Activated B cell treated with CpG ODN at 0.5 μM for 24 hours (primary cell): ENCODE results near the gene AMFR. TPM values are rescaled to one million over a fixed set of nuclear protein-coding genes. Genes with fewer than 3 reads are reported as not detected.

Experiments
- ATAC-seq: fragments of 200-7000 bp; cut with Tn5 transposase; one replicate; pipeline ENCODE4 v1.10.0; 2021; ENCODE audit warnings: low read depth, mild to moderate bottlenecking, moderate library complexity
- CTCF ChIA-PET: fragments of 350-600 bp; sonication (Branson Sonifier 250); formaldehyde crosslinking; loops from one replicate; lab custom pipeline; 2021; ENCODE audit warnings: antibody characterized with exemption; lab: Charles Lee
- POLR2A ChIA-PET: fragments of 350-600 bp; sonication (Branson Sonifier 250); formaldehyde crosslinking; loops from one replicate; lab custom pipeline; 2021; ENCODE audit warnings: antibody characterized with exemption; lab: Charles Lee
- DNase-seq: peaks from one replicate; pipeline ENCODE4 v3.0.0; 2022
- H3K27ac Mint-ChIP-seq: one replicate; pipeline ENCODE4 v1.8.0; 2020; ENCODE audit warnings: mixed read lengths
- H3K27me3 Mint-ChIP-seq: one replicate; pipeline ENCODE4 v1.8.0; 2021; ENCODE audit warnings: mixed read lengths
- H3K36me3 Mint-ChIP-seq: one replicate; pipeline ENCODE4 v1.8.0; 2021; ENCODE audit warnings: low read depth, mixed read lengths
- H3K4me1 Mint-ChIP-seq: one replicate; pipeline ENCODE4 v1.8.0; 2021; ENCODE audit warnings: mixed read lengths
- H3K4me3 Mint-ChIP-seq: one replicate; pipeline ENCODE4 v1.8.0; 2020; ENCODE audit warnings: mild to moderate bottlenecking, mixed read lengths
- H3K9me3 Mint-ChIP-seq: one replicate; pipeline ENCODE4 v1.8.0; 2020; ENCODE audit warnings: mixed read lengths
- intact Hi-C: fragments of 100-400 bp; cut with micrococcal nuclease; formaldehyde crosslinking; loops from one replicate; pipeline ENCODE4 v1.15.1; 2024
- total RNA-seq: library from RNA; stranded (reverse); gene quantifications from 2 replicates; pipeline ENCODE4 v1.2.3, GENCODE V29; 2022
- TF ChIP-seq, protein P1 (sequence below): fragments of 200-600 bp; IDR thresholded peaks from one replicate; pipeline ENCODE4 v1.8.0; 2022; ENCODE audit warnings: antibody characterized with exemption, mild to moderate bottlenecking

The AMFR gene
- total RNA-seq, 1 donor from 2014 or later, result 134 TPM

DNA sequence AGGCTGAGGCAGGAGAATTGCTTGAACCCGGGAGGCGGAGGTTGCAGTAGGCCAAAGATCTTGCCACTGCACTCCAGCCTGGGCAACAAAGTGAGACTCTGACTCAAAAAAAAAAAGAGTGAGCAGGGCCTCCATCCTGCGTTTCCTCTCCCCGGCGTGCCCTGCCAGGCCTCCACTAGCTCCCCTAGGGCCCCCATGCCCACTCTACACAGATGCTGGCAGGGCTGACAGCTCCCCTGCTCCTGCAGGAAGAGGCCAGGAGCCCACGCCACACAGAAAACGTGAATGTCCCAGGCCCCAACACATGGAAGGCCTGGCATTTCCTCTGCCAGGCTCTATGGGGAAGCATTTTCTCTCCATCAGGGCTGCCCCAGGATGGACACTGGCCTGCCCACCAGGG, 109.4 kb downstream of the AMFR start:
- DNase-seq (no peak), ATAC-seq (no peak)
- POLR2A ChIA-PET, result no interaction called here
- H3K9me3 Mint-ChIP-seq, result no peaks in the 10 kb centered on the region
- TF ChIP-seq, protein P1, sequence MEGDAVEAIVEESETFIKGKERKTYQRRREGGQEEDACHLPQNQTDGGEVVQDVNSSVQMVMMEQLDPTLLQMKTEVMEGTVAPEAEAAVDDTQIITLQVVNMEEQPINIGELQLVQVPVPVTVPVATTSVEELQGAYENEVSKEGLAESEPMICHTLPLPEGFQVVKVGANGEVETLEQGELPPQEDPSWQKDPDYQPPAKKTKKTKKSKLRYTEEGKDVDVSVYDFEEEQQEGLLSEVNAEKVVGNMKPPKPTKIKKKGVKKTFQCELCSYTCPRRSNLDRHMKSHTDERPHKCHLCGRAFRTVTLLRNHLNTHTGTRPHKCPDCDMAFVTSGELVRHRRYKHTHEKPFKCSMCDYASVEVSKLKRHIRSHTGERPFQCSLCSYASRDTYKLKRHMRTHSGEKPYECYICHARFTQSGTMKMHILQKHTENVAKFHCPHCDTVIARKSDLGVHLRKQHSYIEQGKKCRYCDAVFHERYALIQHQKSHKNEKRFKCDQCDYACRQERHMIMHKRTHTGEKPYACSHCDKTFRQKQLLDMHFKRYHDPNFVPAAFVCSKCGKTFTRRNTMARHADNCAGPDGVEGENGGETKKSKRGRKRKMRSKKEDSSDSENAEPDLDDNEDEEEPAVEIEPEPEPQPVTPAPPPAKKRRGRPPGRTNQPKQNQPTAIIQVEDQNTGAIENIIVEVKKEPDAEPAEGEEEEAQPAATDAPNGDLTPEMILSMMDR, result no peak
- H3K4me3 Mint-ChIP-seq, result no peak overlapping the region
- intact Hi-C loops, result loop anchor here (10.0 kb wide), 1 partner anchor 389 kb away; no protein-coding TSS in a partner anchor
- no peak overlapping the region for H3K27ac Mint-ChIP-seq
- H3K4me1 Mint-ChIP-seq, result peaks cover 13% of the 10 kb centered on the region
- peaks cover 4% of the 10 kb centered on the region for H3K27me3 Mint-ChIP-seq
- CTCF ChIA-PET, result interaction anchor here (1.5 kb wide), 1 partner anchor 372 kb away, joined by 5 read pairs; no protein-coding TSS in a partner anchor
- H3K36me3 Mint-ChIP-seq, result no peaks in the 10 kb centered on the region

DNA sequence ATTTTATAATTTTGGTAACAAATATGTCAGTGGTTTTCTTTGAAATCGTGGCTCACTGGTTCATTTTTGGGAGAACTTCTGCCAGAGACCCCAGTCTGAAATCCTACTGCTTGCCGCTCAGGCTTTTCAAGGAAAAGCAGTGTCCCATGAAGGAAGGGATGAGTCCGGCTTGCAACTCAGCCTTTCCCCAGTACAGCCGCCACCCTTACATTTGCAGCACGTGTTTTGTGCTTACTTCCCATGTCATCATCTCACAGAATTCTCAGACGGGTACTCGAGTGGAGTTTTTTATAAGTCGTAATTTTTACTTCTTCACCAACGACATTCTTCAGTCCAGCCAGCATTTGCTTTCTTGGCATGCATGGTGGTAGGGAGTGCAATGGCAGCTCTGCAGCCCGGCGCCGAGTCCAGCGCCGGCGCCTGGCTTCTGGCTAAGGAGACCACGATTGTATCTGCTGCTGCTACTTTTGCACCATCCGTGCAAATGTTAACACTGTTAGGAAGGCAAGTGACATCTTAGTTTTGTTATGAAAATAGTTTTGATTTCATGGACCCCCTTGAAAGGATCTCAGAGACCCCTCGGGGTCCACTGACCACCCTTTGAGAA, 111.0 kb downstream of the AMFR start:
- H3K36me3 Mint-ChIP-seq, result no peaks in the 10 kb centered on the region
- no peak overlapping the region for H3K4me3 Mint-ChIP-seq
- intact Hi-C loops, result loop anchor here (10.0 kb wide), 1 partner anchor 390 kb away; no protein-coding TSS in a partner anchor
- ATAC-seq, result no peak
- H3K27me3 Mint-ChIP-seq, result peaks cover 4% of the 10 kb centered on the region
- TF ChIP-seq, protein P1, result no peak
- ChIA-PET POLR2A (no interaction called here), CTCF (interaction anchor here (1.1 to 1.5 kb wide), 2 partner anchors 371 to 372 kb away, joined by 3 to 5 read pairs; no protein-coding TSS in a partner anchor)
- DNase-seq, result no peak
- H3K4me1 Mint-ChIP-seq, result peaks cover 10% of the 10 kb centered on the region
- no peak overlapping the region for H3K27ac Mint-ChIP-seq
- peaks cover 3% of the 10 kb centered on the region for H3K9me3 Mint-ChIP-seq

DNA sequence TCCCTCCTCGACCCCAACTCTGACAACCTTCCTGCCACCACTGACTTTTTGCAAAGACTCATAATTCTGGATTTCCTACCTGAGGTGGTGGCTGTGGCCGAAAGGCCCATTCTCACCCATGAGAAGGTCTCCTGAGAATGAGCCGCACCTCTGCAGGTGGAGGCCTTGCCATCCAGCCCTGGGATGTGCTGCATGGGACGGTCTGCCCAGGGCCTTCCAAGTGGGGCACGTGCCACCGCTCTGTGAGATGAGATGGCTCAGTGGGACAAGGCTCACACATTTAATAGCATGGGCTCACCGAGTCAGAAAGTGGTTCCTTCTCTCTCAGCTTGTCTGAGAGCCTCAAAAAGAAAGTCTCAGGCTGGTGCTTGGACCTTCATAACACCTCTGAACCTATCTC, 112.8 kb downstream of the AMFR start:
- Mint-ChIP-seq H3K4me1 (peaks cover 4% of the 10 kb centered on the region), H3K4me3 (no peak overlapping the region), H3K9me3 (peaks cover 3% of the 10 kb centered on the region), H3K36me3 (no peaks in the 10 kb centered on the region), H3K27me3 (peaks cover 7% of the 10 kb centered on the region), H3K27ac (no peak overlapping the region)
- ChIA-PET CTCF (no interaction called here), POLR2A (no interaction called here)
- intact Hi-C loops, result loop anchor here (10.0 kb wide), 1 partner anchor 392 kb away; no protein-coding TSS in a partner anchor
- ATAC-seq, result no peak
- TF ChIP-seq, protein P1, result no peak
- DNase-seq, result no peak

DNA sequence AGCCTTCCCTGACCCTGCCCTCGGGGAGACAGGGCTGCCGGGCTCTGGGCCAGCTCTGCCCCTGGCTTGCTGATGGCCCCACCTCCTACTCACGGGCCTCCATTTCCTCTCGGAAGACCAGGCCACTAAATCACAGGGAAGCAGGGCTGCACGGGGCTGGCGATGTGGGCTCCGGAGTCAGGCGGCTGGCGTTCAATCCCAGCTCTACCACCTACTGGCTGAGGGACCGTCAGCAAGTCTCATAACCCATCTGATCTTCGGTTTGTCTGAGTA, 113.4 kb downstream of the AMFR start:
- POLR2A ChIA-PET, result no interaction called here
- DNase-seq, result no peak
- TF ChIP-seq, protein P1, result no peak
- peaks cover 4% of the 10 kb centered on the region for H3K27me3 Mint-ChIP-seq
- intact Hi-C loops, result loop anchor here (10.0 kb wide), 1 partner anchor 393 kb away; no protein-coding TSS in a partner anchor
- H3K4me1 Mint-ChIP-seq, result no peaks in the 10 kb centered on the region
- no peaks in the 10 kb centered on the region for H3K36me3 Mint-ChIP-seq
- peaks cover 3% of the 10 kb centered on the region for H3K9me3 Mint-ChIP-seq
- H3K27ac Mint-ChIP-seq, result no peak overlapping the region
- no peak overlapping the region for H3K4me3 Mint-ChIP-seq
- CTCF ChIA-PET, result no interaction called here
- ATAC-seq, result no peak

Other genes with a start within 250 kb of the AMFR start
- gene GNAO1, start 234.1 kb downstream of the AMFR start, total RNA-seq, result 0.53 and 0.78 TPM in 2 replicates
- gene NUDT21, start 25.8 kb upstream of the AMFR start, total RNA-seq, result 108 and 111 TPM in 2 replicates
- 45.6 and 51.8 TPM in 2 replicates for gene OGFOD1, start 26.0 kb upstream of the AMFR start, total RNA-seq
- 25.5 and 32.3 TPM in 2 replicates for gene BBS2, start 94.5 kb upstream of the AMFR start, total RNA-seq
- not detected in 2 replicates for gene MT4, start 139.5 kb upstream of the AMFR start, total RNA-seq
- gene MT3, start 164.0 kb upstream of the AMFR start, total RNA-seq, result not detected in 2 replicates
- 72.7 and 77.4 TPM in 2 replicates for gene MT2A, start 183.0 kb upstream of the AMFR start, total RNA-seq
- gene MT1E, start 200.2 kb upstream of the AMFR start, total RNA-seq, result 2.8 and 4.2 TPM in 2 replicates
- not detected in 2 replicates for gene MT1M, start 207.1 kb upstream of the AMFR start, total RNA-seq
- gene MT1A, start 213.1 kb upstream of the AMFR start, total RNA-seq, result not detected in 2 replicates
- not detected in 2 replicates for gene MT1B, start 226.3 kb upstream of the AMFR start, total RNA-seq
- 21.4 and 22.8 TPM in 2 replicates for gene MT1F, start 232.4 kb upstream of the AMFR start, total RNA-seq
- 0.69 TPM in 1 of 2 replicates, not detected in the other for gene MT1G, start 242.5 kb upstream of the AMFR start, total RNA-seq
- 1.3 TPM in 1 of 2 replicates, not detected in the other for gene MT1H, start 244.3 kb upstream of the AMFR start, total RNA-seq